NCI-H146 (cell line): ENCODE measurements around the gene TIMM8A.
"Not testable (repeated sequence)": the region's sequence is repeated elsewhere in the genome, so short reads cannot be mapped to it uniquely, and the experiment has no call there.

Experiments
- DNase-seq: peaks from one replicate; lab custom pipeline; 2025; lab: John Stamatoyannopoulos, UW

Gene TIMM8A

DNA sequence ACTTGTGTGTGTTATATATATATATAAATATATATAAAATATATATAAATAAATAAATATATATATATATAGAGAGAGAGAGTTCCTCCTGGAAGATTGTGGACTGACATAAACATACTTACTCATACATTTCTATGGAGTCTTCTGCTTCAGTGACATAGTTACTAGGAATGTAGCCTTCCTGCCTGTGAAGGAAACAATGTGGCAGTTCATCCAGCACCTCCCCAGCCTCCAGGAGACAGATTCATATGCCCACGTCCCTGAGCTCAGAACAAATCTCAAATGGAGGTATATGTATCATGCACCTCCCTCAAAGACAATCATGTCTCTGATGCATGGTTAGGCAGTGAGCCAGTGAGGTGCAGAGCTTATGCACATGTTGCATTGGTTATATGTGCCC is 11.4 kb upstream of the TIMM8A start:
- DNase-seq = no peak

DNA sequence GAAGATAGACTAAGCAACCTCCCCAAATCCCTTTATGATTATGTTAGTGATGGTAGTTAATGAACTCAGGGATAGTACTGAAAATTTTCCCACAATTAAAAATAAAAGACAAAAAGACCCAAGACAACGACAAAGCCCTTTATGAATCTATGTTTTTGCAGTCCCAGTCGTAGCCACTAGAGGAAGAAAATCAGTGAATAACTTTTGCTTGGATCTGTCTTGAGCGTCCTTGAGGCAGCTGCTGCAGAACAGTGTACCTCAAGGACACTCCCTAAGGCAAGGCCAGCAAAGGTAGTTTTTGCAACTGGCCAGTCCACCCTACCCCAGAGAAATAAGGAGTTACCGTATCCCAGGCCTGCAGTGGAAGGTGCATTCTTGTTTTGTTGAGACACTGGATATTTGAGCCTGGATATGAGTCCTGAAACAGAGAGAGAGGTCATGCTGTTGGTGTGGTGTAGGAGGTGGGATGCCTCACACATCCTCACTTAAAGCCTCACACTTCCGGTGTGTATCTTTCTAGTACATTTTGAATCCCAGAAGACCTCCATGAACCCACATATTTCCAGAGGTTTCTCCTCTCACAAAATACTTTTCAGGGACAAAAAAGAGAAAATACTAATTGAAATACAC is 8.7 kb upstream of the TIMM8A start:
- no peak for DNase-seq

DNA sequence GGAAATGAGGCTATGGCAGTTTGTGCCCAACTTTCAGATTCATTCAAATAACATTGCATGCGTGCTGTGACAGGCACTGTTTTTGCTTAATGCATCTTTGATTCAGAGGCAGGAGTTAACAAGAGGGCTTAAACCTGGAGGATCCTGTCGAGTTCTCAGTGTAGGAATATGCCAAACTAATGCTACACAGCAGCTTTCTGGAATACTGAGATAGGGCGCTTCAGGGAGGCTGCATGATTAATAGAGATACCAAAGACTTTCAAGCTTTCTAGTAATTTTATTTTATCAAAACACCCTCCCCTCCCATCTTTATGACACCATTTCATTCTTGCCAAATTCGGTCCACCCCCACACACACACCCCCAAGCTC is 636 bp upstream of the TIMM8A start:
- DNase-seq = no peak

DNA sequence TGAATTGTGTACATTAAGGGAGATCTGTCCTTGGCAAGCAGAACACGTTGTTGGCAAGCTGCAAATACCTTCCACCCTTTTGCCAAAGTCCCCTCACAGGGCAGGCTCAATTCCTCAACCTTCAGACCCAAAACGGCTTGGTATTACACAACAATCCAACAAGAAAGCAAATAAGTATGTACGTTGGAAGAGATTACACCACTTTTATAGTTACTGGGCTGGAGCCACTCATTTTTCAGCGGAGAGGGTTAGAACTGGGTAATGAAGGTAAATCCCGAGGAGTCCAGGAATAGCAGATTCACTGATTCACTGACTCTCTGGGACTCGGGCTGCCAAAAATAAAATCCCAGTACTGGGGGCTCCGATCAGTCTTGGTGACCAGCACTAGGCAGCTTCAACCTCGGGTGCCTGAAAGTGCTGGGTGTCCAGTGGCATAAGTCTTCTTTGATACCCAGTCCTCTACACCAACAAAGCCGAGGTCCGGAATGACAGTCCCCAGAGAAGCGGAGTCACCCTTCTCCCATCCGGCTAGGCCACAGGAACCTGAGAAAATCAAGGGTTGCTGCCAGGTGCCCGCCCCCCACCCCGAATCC is 587 bp downstream of the TIMM8A start:
- no peak for DNase-seq

DNA sequence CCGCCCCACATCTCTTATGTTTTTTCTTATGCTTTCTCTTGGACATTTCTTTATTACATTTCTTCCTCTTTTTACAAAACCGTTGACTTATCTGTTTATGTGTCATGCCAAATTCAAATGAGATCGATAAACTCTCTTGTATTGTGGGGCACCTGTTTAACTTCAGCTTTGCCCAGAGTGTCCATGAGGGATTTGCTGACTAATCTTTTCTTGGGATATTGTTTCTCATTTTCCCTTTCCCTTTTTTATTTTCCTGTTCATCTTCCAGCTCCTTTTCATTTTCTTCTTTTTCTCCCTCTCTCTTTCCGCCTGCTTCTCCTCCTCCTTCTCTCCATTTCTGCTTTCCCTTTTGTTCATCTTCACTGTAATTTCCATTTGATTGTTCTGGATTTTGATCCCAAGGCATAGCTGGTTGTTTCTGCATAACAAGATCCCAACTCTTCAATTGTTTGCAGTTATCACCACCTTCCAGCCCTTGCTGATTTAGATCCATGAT is 10.7 kb downstream of the TIMM8A start:
- DNase-seq = no peak

DNA sequence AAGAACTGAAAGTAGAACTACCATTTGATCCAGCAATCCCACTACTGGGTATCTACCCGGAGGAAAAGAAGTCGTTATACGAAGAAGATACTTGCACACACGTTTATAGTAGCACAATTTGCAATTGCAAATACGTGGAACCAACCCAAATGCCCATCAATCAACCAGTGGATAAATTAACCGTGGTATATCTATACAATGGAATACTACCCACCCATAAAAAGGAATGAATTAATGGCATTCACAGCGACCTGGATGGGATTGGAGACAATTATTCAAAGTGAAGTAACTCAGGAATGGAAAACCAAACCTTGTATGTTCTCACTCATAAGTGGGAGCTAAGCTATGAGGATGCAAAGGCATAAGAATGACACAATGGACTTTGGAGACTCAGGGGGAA is 14.2 kb downstream of the TIMM8A start:
- not testable (repeated sequence) for DNase-seq

DNA sequence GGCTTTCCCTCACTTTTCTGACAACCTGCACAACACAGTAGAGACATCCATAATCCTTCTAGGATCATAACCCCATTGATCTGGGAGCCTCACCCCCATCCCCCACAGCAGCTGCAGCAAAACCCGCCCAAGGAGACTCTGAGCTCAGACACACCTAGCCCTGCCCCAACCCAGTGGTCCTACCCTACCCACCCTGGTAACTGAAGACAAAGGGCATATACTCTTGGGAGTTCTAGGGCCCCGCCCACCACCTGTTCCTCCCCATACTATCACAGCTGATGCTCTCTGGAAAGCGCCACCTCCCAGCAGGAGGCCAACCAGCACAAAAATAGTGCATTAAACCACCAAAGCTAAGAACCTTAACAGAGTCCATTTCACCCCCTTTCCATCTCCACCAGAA is 21.9 kb downstream of the TIMM8A start:
- DNase-seq = peak; percentile 3

DNA sequence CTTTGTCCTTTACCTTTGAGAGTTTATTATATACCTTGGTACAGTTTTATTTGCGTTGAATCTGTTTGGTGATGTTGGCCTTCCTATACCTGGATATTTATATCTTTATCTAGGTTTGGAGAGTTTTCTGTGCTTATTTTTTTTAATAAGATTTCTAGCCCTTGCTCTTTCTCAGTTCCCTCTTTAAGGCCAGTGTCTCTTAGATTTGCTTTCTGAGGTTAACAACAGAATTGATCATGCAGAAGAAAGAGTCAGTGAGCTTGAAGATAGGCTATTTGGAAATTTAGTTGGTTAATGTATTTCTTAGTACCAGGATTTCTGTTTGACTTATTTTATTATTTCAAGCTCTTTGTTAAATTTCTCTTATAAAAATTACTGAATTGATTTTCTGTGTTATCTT is 44.8 kb downstream of the TIMM8A start:
- DNase-seq = no peak
